BLaER1 treated with 17β-estradiol and CSF1 and Interleukin-3, amounts not matched to agents 10 nM and 100 nM (cell line): ENCODE data around the gene POFUT2.
A peak's percentile ranks its signal among the peaks of the same experiment; 100 is the strongest.

Experiments
- H3K27ac ChIP-seq, 11 experiments: shearing (Covaris generic); formaldehyde crosslinking; 2 replicates each; pipeline ENCODE4 v1.8.1; 2022
- H3K27me3 ChIP-seq, 11 experiments: shearing (Covaris generic); formaldehyde crosslinking; 2 replicates each; pipeline ENCODE4 v1.8.1; 2022
- H3K36me3 ChIP-seq, 11 experiments: shearing (Covaris generic); formaldehyde crosslinking; 2 replicates each; pipeline ENCODE4 v1.8.1; 2022
- H3K4me1 ChIP-seq, 10 experiments: shearing (Covaris generic); formaldehyde crosslinking; 2 replicates each; pipeline ENCODE4 v1.8.1; 2022
- H3K4me2 ChIP-seq, 11 experiments: shearing (Covaris generic); formaldehyde crosslinking; 2 replicates each; pipeline ENCODE4 v1.8.1; 2022
- H3K4me3 ChIP-seq, 10 experiments: shearing (Covaris generic); formaldehyde crosslinking; 2 replicates each; pipeline ENCODE4 v1.8.1; 2022
- H3K9ac ChIP-seq, 11 experiments: shearing (Covaris generic); formaldehyde crosslinking; 2 replicates each; pipeline ENCODE4 v1.8.1; 2022
- H3K9me3 ChIP-seq, 11 experiments: shearing (Covaris generic); formaldehyde crosslinking; replicated peaks in 1 of 11; 2 replicates each; pipeline ENCODE4 v1.8.1; 2022
- H4K20me1 ChIP-seq, 11 experiments: shearing (Covaris generic); formaldehyde crosslinking; 2 replicates each; pipeline ENCODE4 v1.8.1; 2022
- Cebpa-rat ChIP-seq, 11 experiments: shearing (Covaris generic); IDR thresholded peaks; 2 replicates each; pipeline ENCODE4 v1.8.1; 2022

Gene POFUT2

DNA sequence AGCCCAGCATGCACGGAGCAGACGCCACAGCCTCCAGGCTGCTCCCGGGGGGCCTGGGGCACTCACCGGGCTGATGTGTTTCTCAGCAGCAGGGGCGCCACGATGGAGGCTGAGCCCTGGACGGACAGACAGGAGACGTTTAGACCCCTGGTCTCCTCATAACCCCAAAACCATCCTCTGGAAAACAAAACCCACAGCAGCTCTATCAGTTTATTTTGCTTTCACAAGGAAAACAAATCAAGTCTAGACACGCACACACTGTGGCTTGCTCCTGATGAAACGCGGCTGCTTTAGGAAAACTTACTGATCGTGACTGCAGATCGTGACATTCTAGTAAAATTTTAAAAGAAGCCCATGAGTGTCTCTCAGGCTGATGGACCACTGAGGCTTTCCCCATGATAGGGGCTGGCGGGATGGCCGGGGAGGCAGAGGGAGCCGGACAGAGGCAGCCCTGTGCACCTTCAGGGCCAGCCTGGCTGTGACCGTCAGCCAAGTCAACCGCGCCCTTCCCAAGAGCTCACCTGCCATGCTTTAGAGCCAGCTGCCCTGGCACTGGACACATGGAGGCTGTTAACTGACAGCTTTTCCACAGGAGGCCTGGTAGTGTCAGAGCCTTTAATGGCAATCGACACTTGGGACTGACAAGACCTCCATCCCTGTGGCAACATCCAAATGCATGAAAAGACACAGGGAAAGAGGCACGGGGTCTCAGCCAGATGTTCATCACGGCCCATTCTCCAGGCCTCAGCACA, 5.2 kb downstream of the POFUT2 start:
- peaks cover 60 to 84% (median 79%) of the 10 kb centered on the region in 11 experiments for H3K36me3 ChIP-seq
- H3K27ac ChIP-seq: no peak overlapping the region
- H3K9me3 ChIP-seq: no peaks in the 10 kb centered on the region
- peak overlapping the region in 3 of 11 experiments; percentile 18 to 41 (median 23); a peak in 2 of 22 replicates for H3K9ac ChIP-seq
- TF ChIP-seq Cebpa-rat (IDR thresholded peaks at IDR 0.05): no peak
- peak overlapping the region in 7 of 11 experiments; percentile 5 to 55 (median 46); a peak in 10 of 22 replicates for H3K4me2 ChIP-seq
- H3K27me3 ChIP-seq: no peaks in the 10 kb centered on the region
- peaks cover 0 to 77% (median 33%) of the 10 kb centered on the region in 11 experiments; a peak in 19 of 22 replicates for H4K20me1 ChIP-seq
- H3K4me3 ChIP-seq: no peak overlapping the region
- peaks cover 6 to 46% (median 28%) of the 10 kb centered on the region in 10 experiments for H3K4me1 ChIP-seq

DNA sequence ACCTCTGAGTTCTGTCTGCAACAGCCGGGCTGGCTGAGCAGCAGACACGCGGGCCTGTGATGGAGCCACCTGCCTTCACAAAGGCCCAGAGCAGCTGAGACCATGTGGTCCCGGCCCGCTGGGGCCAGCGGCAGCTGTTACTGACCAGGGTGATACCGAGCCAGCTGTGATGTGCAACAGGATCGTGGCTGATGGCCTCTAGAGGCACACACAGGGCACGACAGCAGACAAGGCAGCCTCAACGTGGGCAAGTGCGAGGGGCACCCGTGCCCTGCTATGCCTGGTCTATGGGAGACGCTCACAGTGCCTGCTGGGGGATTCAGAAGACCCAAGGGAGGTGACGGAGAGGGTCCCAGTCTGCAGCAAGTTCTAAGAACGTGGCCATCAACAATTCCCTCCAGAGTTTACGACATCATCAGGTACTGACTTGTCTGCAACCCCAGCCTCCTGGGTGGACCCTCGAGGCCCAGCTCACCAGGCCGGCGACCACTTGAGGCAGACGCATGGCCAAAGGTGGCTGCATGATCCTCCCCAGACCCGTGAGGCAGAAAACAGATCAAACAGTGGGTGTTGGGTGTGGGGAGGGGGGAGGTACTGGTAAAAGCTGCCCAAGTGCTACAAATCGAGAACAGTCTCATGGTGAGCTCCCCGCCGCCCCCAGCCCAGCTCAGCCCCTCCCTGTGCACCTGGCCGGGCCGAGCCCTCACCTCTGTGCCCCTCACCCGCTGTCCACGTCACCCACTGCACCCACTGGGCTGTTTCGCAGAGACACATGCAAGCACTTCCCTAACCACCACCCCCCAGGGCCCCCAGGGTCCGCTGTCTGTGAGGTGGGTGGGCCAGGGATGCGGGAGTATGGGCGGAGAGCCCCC, 6.0 kb downstream of the POFUT2 start:
- peak overlapping the region in 6 of 11 experiments; percentile 5 to 55 (median 50); a peak in 9 of 22 replicates for H3K4me2 ChIP-seq
- no peaks in the 10 kb centered on the region for H3K27me3 ChIP-seq
- peak overlapping the region in 4 of 11 experiments; percentile 12 to 41 (median 20); a peak in 2 of 22 replicates for H3K9ac ChIP-seq
- no peak overlapping the region for H3K27ac ChIP-seq
- H3K36me3 ChIP-seq: peaks cover 68 to 92% (median 87%) of the 10 kb centered on the region in 11 experiments
- H4K20me1 ChIP-seq: peaks cover 0 to 79% (median 33%) of the 10 kb centered on the region in 11 experiments; a peak in 19 of 22 replicates
- no peaks in the 10 kb centered on the region for H3K9me3 ChIP-seq
- TF ChIP-seq Cebpa-rat (IDR thresholded peaks at IDR 0.05): no peak
- H3K4me3 ChIP-seq: no peak overlapping the region
- peaks cover 4 to 44% (median 25%) of the 10 kb centered on the region in 10 experiments for H3K4me1 ChIP-seq

- Histone ChIP-seq H3K4me3 (no peak overlapping the region), H3K27ac (no peak overlapping the region), H3K27me3 (no peaks in the 10 kb centered on the region), H4K20me1 (peaks cover 0 to 78% (median 33%) of the 10 kb centered on the region in 11 experiments; a peak in 19 of 22 replicates), H3K9me3 (no peaks in the 10 kb centered on the region), H3K9ac (0 out of 22 replicates have a peak overlapping the region, but pooled peaks of 2 of the 11 experiments have one; percentile 12 to 29), H3K36me3 (peaks cover 71 to 97% (median 91%) of the 10 kb centered on the region in 11 experiments), H3K4me1 (peaks cover 0 to 40% (median 22%) of the 10 kb centered on the region in 10 experiments; a peak in 15 of 20 replicates), H3K4me2 (peak overlapping the region in 4 of 11 experiments; percentile 46 to 55 (median 54); a peak in 1 of 22 replicates)
- TF ChIP-seq Cebpa-rat (IDR thresholded peaks at IDR 0.05): no peak
Measured at GRCh38 chr21:45280969-45281368, 6.7 kb downstream of the POFUT2 start.

- TF ChIP-seq Cebpa-rat (IDR thresholded peaks at IDR 0.05): no peak
- 0 out of 22 replicates have a peak, but pooled peaks cover 0 to 2% (median 0%) of the 10 kb centered on the region in 11 experiments for H3K9me3 ChIP-seq
- H3K4me2 ChIP-seq: no peak overlapping the region
Measured at GRCh38 chr21:45280178-45280821, 7.4 kb downstream of the POFUT2 start.

DNA sequence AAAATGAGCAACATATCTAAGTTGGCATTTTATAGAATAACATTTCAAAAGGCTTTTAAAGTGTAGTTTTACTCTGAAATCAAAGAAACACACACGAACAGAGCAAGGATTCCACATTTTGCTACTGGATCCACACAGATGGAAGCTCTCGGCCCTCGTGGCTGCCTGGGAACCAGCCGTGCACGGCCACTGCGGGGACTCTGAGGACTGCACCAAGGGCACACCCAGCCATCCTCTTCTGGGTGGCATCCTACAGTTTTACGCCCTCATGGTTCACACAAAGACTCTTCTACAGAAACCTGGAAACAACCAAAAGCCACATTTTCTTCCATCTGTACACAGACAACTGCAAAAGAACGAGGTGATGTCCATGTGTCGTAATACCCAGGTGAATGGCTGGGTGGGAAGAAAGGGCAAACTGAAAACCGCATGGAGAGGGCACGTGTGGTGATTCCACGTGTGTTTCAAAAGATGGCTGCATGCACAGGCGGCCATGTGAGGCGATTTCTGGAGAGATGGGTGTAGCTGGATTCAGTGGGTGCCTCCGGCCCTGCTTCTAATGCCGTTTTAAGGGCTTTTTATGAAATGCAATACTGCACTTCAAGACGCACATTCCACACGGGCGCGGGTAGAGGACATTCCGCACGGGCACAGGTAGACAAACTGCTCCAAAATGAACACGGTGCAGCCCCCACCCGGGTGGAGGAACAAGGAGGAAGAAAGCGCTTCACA, 8.1 kb downstream of the POFUT2 start:
- Histone ChIP-seq H3K4me2 (no peak overlapping the region), H3K4me1 (peaks cover 0 to 40% (median 22%) of the 10 kb centered on the region in 10 experiments; a peak in 15 of 20 replicates), H3K4me3 (no peak overlapping the region), H3K27me3 (no peaks in the 10 kb centered on the region), H3K9ac (no peak overlapping the region), H3K36me3 (peaks cover 73 to 97% (median 91%) of the 10 kb centered on the region in 11 experiments), H3K27ac (no peak overlapping the region), H3K9me3 (peaks cover 0 to 9% (median 5%) of the 10 kb centered on the region in 11 experiments; a peak in 17 of 22 replicates), H4K20me1 (peaks cover 0 to 66% (median 33%) of the 10 kb centered on the region in 11 experiments; a peak in 19 of 22 replicates)
- no peak for TF ChIP-seq Cebpa-rat (IDR thresholded peaks at IDR 0.05)

More at GRCh38 chr21:45280178-45280821, 7.4 kb downstream of the POFUT2 start:
- Histone ChIP-seq H3K36me3 (peaks cover 73 to 97% (median 91%) of the 10 kb centered on the region in 11 experiments), H3K27ac (no peak overlapping the region), H4K20me1 (peaks cover 0 to 71% (median 33%) of the 10 kb centered on the region in 11 experiments; a peak in 19 of 22 replicates), H3K4me1 (peaks cover 0 to 40% (median 22%) of the 10 kb centered on the region in 10 experiments; a peak in 15 of 20 replicates), H3K9ac (no peak overlapping the region), H3K27me3 (no peaks in the 10 kb centered on the region), H3K4me3 (no peak overlapping the region)

- no peak for TF ChIP-seq Cebpa-rat (IDR thresholded peaks at IDR 0.05)
- no peak overlapping the region for H3K4me3 ChIP-seq
- H3K27ac ChIP-seq: no peak overlapping the region
- H3K4me2 ChIP-seq: no peak overlapping the region
- H3K27me3 ChIP-seq: no peaks in the 10 kb centered on the region
- H3K4me1 ChIP-seq: peaks cover 0 to 35% (median 12%) of the 10 kb centered on the region in 10 experiments; a peak in 13 of 20 replicates
- H3K36me3 ChIP-seq: peaks cover 75 to 97% (median 90%) of the 10 kb centered on the region in 11 experiments
- H4K20me1 ChIP-seq: peaks cover 0 to 53% (median 29%) of the 10 kb centered on the region in 11 experiments; a peak in 18 of 22 replicates
- no peak overlapping the region for H3K9ac ChIP-seq
- H3K9me3 ChIP-seq: peaks cover 9 to 22% (median 18%) of the 10 kb centered on the region in 11 experiments; a peak in 21 of 22 replicates
Measured at GRCh38 chr21:45278156-45278911, 9.4 kb downstream of the POFUT2 start.
